Peyer's patch (tissue), 4 donors: ENCODE measurements around the gene STPG3.

ENCODE experiments used
- POLR2A ChIP-seq, 2 donors: fragments of 450-650 bp; IDR thresholded peaks; one replicate each; pipeline ENCODE4 v1.5.1; 2017; ENCODE audit warnings: antibody characterized with exemption in 2 of 2, mild to moderate bottlenecking in 2 of 2, moderate library complexity in 2 of 2
- TF ChIP-seq, protein P1 (sequence below), 6 experiments: fragments of 450-650 bp in 4 of 6; fragments of 200-600 bp in 2 of 6; sonication (generic) in 1 of 6; IDR thresholded peaks; one replicate each; pipeline ENCODE4 v1.5.1; 2017 to 2019; ENCODE audit warnings: antibody characterized with exemption in 6 of 6, mild to moderate bottlenecking in 3 of 6, moderate library complexity in 1 of 6

- TF ChIP-seq, protein P1, sequence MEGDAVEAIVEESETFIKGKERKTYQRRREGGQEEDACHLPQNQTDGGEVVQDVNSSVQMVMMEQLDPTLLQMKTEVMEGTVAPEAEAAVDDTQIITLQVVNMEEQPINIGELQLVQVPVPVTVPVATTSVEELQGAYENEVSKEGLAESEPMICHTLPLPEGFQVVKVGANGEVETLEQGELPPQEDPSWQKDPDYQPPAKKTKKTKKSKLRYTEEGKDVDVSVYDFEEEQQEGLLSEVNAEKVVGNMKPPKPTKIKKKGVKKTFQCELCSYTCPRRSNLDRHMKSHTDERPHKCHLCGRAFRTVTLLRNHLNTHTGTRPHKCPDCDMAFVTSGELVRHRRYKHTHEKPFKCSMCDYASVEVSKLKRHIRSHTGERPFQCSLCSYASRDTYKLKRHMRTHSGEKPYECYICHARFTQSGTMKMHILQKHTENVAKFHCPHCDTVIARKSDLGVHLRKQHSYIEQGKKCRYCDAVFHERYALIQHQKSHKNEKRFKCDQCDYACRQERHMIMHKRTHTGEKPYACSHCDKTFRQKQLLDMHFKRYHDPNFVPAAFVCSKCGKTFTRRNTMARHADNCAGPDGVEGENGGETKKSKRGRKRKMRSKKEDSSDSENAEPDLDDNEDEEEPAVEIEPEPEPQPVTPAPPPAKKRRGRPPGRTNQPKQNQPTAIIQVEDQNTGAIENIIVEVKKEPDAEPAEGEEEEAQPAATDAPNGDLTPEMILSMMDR (IDR thresholded peaks at IDR 0.05): no peak
- no peak for TF ChIP-seq POLR2A (IDR thresholded peaks at IDR 0.05)
Observed at GRCh38 chr9:137278721-137279711, 27.9 kb downstream of the STPG3 start.
